GM20000 (cell line): Measurements from ENCODE around the gene ARHGAP12.

Experiments
- DNase-seq: peaks from one replicate; pipeline ENCODE4 v3.0.0; 2012; ENCODE audit warnings: low spot score
- CTCF ChIP-seq: IDR thresholded peaks from 2 replicates; pipeline ENCODE4 v1.5.1; 2012; ENCODE audit warnings: mild to moderate bottlenecking, control low read depth; ENCODE audit errors: extremely low read depth, missing control alignments

Gene ARHGAP12

GRCh38 chr10:31789555-31789954 is 139.1 kb downstream of the ARHGAP12 start:
- TF ChIP-seq CTCF, result no peak
- DNase-seq, result no peak

GRCh38 chr10:31782701-31783100 is 145.9 kb downstream of the ARHGAP12 start:
- TF ChIP-seq CTCF, result no peak
- DNase-seq, result no peak

- TF ChIP-seq CTCF, result no peak
- DNase-seq, result no peak
Measured at GRCh38 chr10:31780717-31781116, 147.9 kb downstream of the ARHGAP12 start.

GRCh38 chr10:31778627-31779026 is 150.0 kb downstream of the ARHGAP12 start:
- no peak for TF ChIP-seq CTCF
- DNase-seq, result no peak

GRCh38 chr10:31776159-31776558 is 152.5 kb downstream of the ARHGAP12 start:
- DNase-seq, result no peak
- no peak for TF ChIP-seq CTCF

- no peak for TF ChIP-seq CTCF
- DNase-seq, result no peak
Measured at GRCh38 chr10:31774928-31775650, 153.5 kb downstream of the ARHGAP12 start.

- no peak for DNase-seq
- no peak for TF ChIP-seq CTCF
Measured at GRCh38 chr10:31774299-31774900, 154.2 kb downstream of the ARHGAP12 start.
